HG03095 (cell line): Measurements from ENCODE around the gene EXOSC5.
A peak's percentile ranks its signal among the peaks of the same experiment; 100 is the strongest.
"Not testable (repeated sequence)": the region's sequence is repeated elsewhere in the genome, so short reads cannot be mapped to it uniquely, and the experiment has no call there.

Experiments used
- ATAC-seq: cut with Tn5 transposase; IDR thresholded peaks from one replicate; pipeline ENCODE4 v1.9.1; 2021; ENCODE audit warnings: moderate library complexity; ENCODE audit not compliant: unreplicated experiment

Gene EXOSC5

DNA sequence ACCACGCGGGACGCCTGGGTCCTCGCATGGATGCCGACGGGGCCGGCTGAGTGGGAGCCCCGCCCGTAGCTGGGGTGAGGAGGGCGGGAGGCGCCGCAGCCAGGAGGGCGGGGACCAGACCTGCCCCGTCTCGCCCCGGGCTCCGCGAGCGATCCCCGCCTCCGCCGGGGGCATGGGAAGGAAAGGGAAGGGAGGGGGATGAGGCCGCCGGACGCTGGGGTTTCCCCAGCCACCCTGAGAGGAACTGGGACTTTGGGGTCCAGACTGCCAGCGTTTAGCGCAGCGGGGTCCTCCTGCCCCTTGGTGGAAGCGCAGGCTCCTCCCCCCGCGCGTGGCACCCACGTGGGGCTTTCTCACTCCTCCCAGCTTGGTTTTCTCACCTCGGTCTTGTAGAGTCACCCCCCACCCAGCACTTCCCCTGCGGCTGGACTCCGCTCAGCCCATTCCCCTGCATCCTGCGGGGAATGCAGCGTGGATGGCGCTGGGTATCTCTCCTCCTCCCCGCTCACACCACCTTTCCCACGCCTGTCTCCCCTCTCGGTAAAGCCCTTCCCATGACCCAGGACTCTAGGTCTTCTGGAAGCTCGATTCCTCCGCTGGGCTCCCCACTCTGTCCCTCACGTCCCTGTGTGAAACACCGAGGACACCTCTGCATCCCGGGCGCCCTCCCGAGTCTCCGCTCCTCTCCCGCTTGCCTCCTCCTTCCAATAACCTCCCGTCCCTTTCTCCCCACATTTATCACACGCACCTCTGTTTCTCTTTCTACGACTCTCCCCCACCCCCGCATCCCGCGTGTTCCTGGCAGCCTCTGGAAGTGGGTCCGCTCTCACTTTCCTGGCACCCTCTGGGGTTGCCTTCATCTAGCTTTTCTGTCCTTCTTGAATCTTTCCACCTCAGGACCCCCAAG lies 45.6 kb downstream of the EXOSC5 start:
- peak; percentile 36 for ATAC-seq

DNA sequence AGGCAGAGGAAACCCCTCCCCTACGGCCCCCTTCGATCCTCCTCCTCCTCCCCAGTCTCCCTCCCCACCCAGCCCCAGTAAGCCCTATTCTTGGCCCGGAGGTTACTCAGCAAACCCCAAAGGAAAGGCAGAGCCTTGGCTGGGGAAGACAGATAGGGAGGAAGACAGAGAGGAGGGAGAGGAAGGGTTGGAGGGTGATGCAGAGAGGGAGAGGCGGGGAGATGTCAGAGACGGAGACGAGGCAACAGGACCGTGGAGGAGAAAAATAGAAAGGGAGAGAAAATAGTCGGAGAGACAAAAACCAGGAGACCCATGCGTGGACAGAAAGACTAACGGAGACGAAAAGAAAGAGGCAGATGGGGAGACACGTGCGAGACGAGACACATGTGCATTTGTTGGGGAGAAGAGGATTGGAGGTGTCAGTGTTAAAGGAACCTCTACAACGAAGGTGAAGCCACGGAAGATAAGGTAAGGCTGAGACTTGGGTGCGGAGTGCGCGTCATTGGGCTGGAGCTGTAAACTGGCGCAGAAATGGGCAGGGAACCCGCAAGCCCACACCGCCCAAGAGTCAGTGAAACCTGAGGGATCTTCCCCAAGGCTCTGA lies 46.3 kb downstream of the EXOSC5 start:
- ATAC-seq: no peak

DNA sequence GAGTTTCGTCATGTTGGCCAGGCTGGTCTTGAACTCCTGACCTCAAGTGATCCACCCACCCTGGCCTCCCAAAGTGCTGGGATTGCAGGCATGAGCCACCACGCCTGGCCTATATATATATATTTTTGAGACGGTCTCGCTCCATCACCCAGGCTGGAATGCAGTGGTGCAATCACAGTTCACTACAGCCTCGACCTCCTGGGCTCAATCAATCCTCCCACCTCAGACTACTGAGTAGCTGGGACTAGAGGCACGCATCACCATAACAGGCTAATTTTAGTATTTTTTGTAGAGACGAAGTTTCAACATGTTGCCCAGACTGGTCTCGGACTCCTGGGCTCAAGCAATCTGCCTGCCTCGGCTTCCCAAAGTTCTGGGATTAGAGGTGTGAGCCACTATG lies 50.2 kb downstream of the EXOSC5 start:
- ATAC-seq: not testable (repeated sequence)

DNA sequence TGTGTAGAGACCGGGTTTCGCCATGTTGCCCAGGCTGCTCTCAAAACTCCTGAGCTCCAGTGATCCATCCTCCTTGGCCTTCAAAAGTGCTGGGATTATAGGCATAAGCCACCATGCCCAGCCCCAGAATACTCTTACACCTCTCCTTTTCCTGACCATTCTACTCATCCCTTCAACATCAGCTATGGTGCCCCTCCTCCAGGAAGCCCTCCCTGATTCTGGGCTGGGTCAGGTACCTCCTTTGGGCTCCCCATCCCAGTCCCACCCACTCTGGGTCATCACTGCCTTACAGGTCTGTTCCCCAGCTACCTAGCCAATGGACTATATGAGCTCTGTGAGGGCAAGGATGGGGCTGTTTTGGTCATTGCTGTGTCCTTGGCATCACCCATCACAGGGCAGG lies 53.0 kb downstream of the EXOSC5 start:
- ATAC-seq: no peak

DNA sequence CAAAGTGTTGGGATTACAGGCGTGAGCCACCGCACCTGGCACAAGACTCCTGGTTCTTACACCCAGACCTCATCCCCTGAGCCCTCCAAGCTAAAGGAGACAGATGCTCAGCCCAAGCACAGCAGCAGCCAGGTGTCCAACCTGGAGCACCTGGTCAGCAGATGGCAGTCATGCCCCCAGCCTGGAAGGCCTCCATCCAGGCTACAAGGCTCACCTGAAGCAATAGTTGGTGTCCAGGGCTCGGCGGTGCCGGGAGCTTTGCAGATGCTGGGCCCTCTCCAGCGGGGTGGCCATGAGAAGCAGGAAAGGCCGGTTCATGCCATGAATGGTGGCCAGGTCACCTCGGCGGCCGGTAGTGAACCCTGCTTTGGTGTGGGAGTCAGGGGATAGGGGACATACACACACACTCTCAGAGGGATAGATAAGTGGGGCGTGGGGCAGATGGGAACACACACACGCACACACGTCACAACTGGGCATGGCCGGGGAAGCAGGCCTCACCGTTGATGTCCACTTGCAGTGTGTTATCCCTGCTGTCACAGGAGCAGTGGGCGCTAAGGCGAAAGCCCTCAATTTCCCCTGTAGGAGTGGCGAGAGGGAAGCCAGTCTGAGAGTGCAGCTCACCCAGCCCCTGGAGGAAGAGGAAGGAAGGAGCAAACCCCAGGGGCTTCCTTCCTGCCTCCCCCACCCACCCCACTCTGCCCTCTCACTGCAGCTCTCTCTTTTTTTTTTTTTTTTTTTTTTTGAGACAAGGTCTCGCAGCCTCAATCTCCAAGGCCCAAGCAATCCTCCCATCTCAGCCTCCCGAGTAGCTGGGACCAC lies 55.3 kb downstream of the EXOSC5 start:
- ATAC-seq: no peak

DNA sequence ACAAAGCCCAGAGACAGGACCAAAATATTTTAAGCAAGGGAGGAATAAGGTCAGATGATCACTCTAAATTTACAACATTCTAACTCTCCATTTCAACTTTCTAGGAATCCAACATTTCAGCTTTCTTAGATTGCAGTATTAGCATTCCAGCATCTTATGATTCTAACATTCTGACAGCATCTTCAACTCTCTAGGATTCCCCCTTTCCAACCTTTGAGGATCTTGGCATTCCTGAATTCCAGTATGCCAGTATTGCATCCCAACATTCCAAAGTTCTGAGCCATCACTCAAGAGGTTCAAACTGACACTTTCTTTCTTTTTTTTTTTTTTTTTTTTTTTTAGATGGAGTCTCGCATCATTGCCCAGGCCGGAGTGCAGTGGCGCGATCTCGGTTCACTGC lies 57.2 kb downstream of the EXOSC5 start:
- ATAC-seq: no peak
